ENCODE results near the gene SMG6. TPM values are rescaled to one million over a fixed set of nuclear protein-coding genes. Genes with fewer than 3 reads are reported as not detected.

Gene SMG6
- total RNA-seq, 1 experiment from 2014 or later, result 33.8 TPM

DNA sequence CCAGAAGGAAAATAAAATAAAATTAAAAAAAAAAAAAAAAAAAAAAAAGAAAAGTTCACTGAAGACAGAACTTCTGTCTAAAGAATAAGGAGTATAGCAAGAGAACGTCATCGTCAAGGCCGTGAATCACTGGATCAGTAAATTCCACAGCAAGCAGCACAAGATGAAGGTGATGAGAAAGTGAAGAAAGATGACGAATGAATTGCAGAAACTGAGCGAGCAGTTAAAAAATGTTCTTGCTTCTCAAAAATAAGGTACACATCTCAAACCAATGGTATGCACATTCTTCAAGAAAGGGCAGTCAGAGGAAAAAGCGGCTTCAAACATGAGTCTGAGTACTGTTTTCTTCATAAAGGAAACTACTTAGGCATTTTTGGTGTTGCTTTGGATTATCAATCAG is 104.7 kb downstream of the SMG6 start:
- Histone ChIP-seq H3K9me3 (no peaks in the 10 kb centered on the region), H3K4me3 (ENCODE audit: low read depth, low read length) (no peak overlapping the region), H3K27me3 (replicated peaks; ENCODE audit: control insufficient read depth, insufficient read depth, low read length) (no peaks in the 10 kb centered on the region), H3K36me3 (ENCODE audit: control insufficient read depth, insufficient read depth, low read length) (no peaks in the 10 kb centered on the region), H3K4me1 (no peaks in the 10 kb centered on the region)
- CTCF ChIA-PET, result no interaction called here
- Mint-ChIP-seq H3K9me3 (ENCODE audit: unreplicated experiment) (no peaks in the 10 kb centered on the region), H3K4me1 (ENCODE audit: low read depth, unreplicated experiment) (no peaks in the 10 kb centered on the region), H3K36me3 (ENCODE audit: insufficient read depth, unreplicated experiment) (peaks cover 17% of the 10 kb centered on the region), H3K27me3 (ENCODE audit: insufficient read depth, unreplicated experiment) (no peaks in the 10 kb centered on the region), H3K27ac (ENCODE audit: unreplicated experiment) (no peak overlapping the region), H3K4me3 (ENCODE audit: unreplicated experiment) (no peak overlapping the region)
- no TSS peak for BruUV-seq (replicated peaks)
- TF ChIP-seq, protein P1, sequence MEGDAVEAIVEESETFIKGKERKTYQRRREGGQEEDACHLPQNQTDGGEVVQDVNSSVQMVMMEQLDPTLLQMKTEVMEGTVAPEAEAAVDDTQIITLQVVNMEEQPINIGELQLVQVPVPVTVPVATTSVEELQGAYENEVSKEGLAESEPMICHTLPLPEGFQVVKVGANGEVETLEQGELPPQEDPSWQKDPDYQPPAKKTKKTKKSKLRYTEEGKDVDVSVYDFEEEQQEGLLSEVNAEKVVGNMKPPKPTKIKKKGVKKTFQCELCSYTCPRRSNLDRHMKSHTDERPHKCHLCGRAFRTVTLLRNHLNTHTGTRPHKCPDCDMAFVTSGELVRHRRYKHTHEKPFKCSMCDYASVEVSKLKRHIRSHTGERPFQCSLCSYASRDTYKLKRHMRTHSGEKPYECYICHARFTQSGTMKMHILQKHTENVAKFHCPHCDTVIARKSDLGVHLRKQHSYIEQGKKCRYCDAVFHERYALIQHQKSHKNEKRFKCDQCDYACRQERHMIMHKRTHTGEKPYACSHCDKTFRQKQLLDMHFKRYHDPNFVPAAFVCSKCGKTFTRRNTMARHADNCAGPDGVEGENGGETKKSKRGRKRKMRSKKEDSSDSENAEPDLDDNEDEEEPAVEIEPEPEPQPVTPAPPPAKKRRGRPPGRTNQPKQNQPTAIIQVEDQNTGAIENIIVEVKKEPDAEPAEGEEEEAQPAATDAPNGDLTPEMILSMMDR (IDR thresholded peaks at IDR 0.05; ENCODE audit: insufficient read depth in 1 of 2, low read depth in 1 of 2, low read length in 1 of 2, severe bottlenecking in 1 of 2, unreplicated experiment in 1 of 2), result no peak
- POLR2A ChIA-PET, result no interaction called here
- no peak for DNase-seq
- intact Hi-C loops (cut with micrococcal nuclease; ENCODE audit: unreplicated experiment), result no loop called here

DNA sequence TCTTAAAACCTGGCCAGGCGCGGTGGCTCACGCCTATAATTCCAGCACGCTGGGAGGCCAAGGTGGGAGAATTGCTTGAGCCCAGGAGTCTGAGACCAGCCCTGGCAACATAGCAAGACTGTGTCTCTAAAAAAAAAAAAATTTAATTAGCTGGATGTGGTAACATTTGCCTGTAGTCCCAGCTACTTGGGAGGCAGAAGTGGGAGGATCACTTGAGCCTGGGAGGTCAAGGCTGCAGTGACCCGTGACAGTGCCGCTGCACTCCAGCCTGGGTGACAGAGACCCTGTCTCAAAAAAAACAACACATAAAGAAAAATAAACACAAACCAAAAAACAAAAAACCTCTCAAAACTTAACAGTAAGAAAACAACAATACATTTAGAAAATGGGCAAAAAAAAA is 106.3 kb downstream of the SMG6 start:
- Histone ChIP-seq H3K9me3 (no peaks in the 10 kb centered on the region), H3K4me3 (ENCODE audit: low read depth, low read length) (no peak overlapping the region), H3K4me1 (no peaks in the 10 kb centered on the region), H3K27me3 (replicated peaks; ENCODE audit: control insufficient read depth, insufficient read depth, low read length) (no peaks in the 10 kb centered on the region), H3K36me3 (ENCODE audit: control insufficient read depth, insufficient read depth, low read length) (no peaks in the 10 kb centered on the region)
- TF ChIP-seq, protein P1 (IDR thresholded peaks at IDR 0.05; ENCODE audit: insufficient read depth in 1 of 2, low read depth in 1 of 2, low read length in 1 of 2, severe bottlenecking in 1 of 2, unreplicated experiment in 1 of 2), result no peak
- intact Hi-C loops (cut with micrococcal nuclease; ENCODE audit: unreplicated experiment), result no loop called here
- no TSS peak for BruUV-seq (replicated peaks)
- Mint-ChIP-seq H3K4me3 (ENCODE audit: unreplicated experiment) (no peak overlapping the region), H3K27ac (ENCODE audit: unreplicated experiment) (no peak overlapping the region), H3K36me3 (ENCODE audit: insufficient read depth, unreplicated experiment) (peaks cover 17% of the 10 kb centered on the region), H3K4me1 (ENCODE audit: low read depth, unreplicated experiment) (no peaks in the 10 kb centered on the region), H3K27me3 (ENCODE audit: insufficient read depth, unreplicated experiment) (no peaks in the 10 kb centered on the region), H3K9me3 (ENCODE audit: unreplicated experiment) (no peaks in the 10 kb centered on the region)
- CTCF ChIA-PET, result no interaction called here
- POLR2A ChIA-PET, result no interaction called here
- no peak for DNase-seq

DNA sequence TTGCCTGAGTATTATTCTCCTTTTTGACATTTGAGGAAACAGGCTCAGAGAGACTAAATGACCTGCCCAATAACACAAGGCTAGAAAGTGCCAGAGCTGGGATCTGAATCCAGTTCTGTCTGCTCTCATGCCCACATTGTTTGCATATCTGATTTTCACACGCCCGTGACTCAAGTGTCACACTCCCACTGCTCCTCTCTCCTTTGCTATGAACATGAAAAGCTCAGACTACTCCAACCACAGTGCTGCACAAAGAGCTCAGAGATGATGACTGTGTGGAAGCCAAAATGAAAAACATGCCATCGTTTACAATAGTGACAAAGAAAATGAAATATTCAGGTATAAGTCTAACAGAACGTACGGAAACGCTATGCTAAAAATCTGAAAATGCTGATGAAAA is 107.9 kb downstream of the SMG6 start:
- ChIA-PET CTCF (no interaction called here), POLR2A (no interaction called here)
- H3K4me1 ChIP-seq, result no peaks in the 10 kb centered on the region
- no peaks in the 10 kb centered on the region for H3K9me3 Mint-ChIP-seq (ENCODE audit: unreplicated experiment)
- H3K9me3 ChIP-seq, result no peaks in the 10 kb centered on the region
- intact Hi-C loops (cut with micrococcal nuclease; ENCODE audit: unreplicated experiment), result no loop called here
- no TSS peak for BruUV-seq (replicated peaks)
- peaks cover 17% of the 10 kb centered on the region for H3K36me3 Mint-ChIP-seq (ENCODE audit: insufficient read depth, unreplicated experiment)
- no peak overlapping the region for H3K4me3 ChIP-seq (ENCODE audit: low read depth, low read length)
- no peaks in the 10 kb centered on the region for H3K27me3 ChIP-seq (replicated peaks; ENCODE audit: control insufficient read depth, insufficient read depth, low read length)
- TF ChIP-seq, protein P1 (IDR thresholded peaks at IDR 0.05; ENCODE audit: insufficient read depth in 1 of 2, low read depth in 1 of 2, low read length in 1 of 2, severe bottlenecking in 1 of 2, unreplicated experiment in 1 of 2), result no peak
- no peak overlapping the region for H3K27ac Mint-ChIP-seq (ENCODE audit: unreplicated experiment)
- H3K4me1 Mint-ChIP-seq (ENCODE audit: low read depth, unreplicated experiment), result no peaks in the 10 kb centered on the region
- no peak for DNase-seq
- no peaks in the 10 kb centered on the region; the same call in 1 of the 2 replicates for H3K36me3 ChIP-seq (ENCODE audit: control insufficient read depth, insufficient read depth, low read length)
- no peak overlapping the region for H3K4me3 Mint-ChIP-seq (ENCODE audit: unreplicated experiment)
- no peaks in the 10 kb centered on the region for H3K27me3 Mint-ChIP-seq (ENCODE audit: insufficient read depth, unreplicated experiment)
